NCI-H1694 treated with DMSO at 0.1 percent for 48 hours (cell line): ENCODE measurements around the gene PHACTR1.
A peak's percentile ranks its signal among the peaks of the same experiment; 100 is the strongest.

Experiments
- DNase-seq: peaks from one replicate; lab custom pipeline; 2025; lab: John Stamatoyannopoulos, UW

The PHACTR1 gene

DNA sequence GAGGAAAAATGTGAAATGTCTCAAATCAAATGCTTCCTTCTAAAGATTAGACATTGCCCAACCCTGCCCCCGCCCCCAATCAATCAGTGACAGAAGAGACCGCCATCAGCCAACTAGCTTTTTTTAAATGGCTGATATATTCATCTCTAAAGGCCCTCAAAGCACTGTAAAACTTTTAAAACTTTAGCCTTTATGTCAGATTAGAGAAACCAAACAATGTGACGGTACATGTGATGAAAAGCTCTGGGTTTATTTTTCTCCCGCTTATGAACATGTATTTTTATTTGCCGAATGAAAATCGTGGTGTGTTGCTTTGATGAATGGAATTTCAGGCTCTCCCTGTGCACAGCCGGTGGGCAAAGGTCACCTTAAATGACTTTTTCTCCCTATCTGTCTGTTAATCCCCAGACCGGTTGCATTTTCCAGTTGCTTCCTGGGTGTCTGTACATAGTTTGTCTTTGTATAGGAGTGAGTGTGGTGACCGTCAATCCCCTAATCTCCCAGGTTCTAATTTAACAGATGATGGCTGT, 573.3 kb downstream of the PHACTR1 start:
- no peak for DNase-seq

DNA sequence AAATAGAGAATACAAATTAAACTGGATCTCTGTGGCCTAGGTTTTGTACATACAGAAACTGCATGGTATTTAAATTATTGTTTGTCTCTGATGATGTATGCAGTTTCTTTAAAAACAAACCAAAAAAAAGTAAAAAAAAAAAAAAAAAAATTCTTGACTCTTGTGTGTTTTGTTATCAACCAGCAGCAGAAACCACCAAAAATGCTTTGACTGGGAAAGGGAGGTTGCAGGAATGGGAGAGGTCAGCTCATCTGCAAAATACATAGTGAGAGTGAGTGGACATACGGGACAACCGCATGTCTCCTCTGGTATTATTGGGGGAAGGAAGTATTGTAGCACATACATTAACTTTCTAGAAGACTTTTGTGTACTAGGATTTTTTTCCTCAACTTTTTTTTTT, 573.8 kb downstream of the PHACTR1 start:
- DNase-seq, result no peak

DNA sequence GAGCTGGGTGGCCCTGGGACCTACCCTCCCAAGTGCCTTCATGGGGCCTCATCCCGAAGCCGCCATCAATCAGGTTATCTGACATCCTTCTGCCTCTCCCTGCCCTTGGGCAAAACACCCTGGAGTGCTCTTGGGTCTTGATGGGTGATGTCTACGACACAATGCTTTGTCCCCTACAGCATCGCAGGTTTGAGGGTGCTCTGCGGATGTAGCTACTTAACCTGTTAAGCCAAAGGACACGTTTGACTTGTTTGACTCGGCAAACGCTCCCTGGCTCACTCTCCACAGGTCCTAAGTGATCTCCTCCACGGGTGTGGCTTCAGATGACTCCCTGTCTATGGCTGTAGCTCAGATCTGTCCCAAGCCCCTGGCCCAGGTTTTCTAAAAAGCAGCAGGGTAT, 576.2 kb downstream of the PHACTR1 start:
- DNase-seq, result no peak

DNA sequence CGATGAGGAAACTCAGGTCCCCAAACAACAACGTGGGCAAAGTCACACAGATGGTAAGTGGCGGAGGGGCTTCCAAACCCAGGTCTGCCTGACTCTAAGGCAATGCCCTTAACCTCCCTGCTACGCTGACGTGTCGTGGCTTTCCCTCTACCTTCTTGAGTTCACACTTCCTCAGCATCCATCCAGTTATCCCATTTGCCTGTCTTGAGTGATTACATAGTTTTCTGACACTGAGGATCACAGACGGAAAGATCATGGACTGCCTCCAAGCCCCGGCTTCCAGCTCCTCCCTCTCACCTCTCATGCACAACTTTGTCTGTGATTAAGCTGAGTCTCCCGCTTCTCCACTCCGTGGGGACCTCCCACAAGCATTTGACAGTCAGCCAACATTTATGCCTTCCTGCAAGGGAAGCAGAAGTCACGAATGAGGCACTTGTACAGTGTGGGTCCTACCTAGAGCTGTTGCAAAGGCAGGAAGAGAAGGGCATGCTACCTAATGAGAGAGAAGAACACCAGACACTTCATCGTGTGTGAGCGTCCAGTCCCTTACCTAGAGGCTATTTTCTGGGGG, 578.0 kb downstream of the PHACTR1 start:
- no peak for DNase-seq

DNA sequence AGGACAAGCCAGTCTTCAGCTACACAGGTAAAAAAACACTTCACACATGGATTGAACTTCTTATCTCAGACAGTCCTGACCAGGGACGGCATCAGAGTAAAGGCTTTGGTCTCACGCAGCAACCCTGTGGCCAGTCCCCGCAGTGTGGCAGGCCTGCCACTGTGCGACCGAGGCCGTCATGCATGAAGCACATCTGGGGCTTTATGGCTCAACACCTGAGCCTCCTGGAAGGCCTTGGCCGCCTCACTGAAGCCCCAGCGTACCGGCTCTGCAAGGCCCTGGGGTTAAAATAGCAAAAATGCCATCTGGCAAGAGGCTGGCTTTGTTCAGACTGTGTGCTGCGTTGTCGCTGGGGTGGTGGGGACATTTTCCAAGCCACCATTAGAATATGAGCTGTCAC, 579.0 kb downstream of the PHACTR1 start:
- DNase-seq, result no peak

DNA sequence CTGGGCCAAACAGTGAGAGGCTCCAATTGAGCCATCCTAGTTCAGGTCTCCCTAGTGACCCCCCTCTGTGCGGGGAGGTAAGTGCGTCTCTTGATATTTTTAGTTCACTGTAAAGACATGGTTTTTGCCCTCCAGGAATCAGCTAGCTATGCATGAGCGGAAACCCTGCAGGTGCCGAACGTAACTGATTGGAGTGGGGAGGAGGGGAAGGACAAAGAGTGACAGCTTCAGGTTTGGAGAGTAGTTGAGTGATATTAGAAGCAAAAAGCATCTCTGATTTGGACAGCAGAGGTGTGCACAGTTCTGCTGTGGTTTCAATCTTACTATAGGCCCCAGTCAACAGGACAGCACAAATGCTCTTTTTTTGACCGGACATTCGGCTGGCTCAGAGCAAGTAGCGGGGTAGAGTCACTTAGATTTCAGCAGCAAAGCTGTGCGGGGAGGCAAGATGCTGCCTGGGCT, 580.0 kb downstream of the PHACTR1 start:
- no peak for DNase-seq

DNA sequence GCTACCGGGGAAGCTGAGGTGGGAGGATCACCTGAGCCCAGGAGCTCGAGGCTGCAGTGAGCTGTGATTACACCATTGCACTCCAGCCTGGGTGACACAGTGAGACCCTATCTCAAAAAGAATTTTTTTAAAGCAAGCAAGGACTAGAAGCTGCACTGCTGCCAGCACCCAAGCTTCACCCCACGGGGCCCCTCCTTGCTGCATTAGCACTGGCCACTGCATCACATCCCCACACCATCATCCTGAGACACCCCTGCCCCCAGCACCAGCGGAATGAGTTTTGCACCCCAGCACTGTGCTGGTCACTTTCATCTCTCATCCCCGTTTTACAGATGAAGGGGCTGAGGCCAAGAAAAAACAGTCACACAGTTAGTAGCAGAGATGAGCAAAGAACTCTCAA, 580.8 kb downstream of the PHACTR1 start:
- DNase-seq, result no peak

DNA sequence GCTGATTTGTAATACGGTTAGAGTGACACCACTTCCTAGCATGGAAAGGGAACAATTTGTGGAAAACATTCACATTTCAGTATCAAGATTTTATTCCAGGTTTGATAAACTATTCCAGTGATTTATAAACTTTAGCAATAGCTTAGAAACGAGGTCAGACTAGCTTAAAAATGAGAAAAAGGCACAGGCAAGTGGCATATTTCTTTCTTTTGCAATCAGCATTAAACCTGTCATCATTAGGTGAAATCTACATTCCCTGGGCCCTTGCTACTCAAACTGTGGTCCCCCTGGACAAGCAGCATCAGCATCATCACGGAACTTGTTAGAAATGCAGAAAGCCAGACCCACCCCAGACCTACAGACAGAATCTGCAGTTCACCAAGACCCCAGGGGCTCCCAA, 581.9 kb downstream of the PHACTR1 start:
- DNase-seq, result no peak

DNA sequence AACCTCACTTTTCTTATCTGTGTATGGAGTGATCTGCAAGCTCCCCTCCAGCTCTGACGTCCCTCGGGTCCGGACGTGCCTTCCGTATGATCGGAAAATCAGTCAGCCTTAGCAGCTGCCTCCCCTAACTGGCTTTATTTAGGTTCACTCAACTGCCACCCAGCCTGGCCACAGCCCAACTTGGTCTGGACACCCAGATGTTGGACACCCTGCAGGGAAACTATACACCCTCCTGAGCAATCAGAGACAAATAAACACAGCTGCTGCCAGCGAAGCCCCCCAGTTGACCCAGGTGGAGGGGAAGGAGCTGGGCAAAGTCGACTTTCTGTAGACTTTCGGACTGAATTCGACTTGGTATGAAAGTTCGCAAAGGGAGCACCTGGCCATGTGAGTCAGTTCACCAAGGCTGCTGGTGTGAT, 582.8 kb downstream of the PHACTR1 start:
- DNase-seq, result no peak

DNA sequence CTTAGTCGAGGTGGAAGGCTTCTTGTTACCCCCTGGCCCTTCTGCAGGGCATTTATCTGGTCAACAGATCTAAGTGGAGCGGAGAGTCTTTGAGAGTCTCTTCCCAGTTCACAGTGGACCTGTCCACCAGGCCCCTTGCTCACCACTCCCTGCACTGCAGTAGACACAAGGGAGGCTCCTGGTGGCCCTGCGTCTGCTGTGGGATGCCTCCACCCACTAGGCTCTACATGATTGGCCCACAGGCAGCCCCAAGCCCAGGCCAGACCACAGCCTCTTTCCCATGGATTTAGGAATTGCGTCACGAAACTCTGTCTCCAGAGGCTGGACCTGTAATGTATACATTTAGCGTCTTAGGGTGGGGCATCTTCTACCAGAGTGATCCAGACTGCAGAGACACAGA, 583.4 kb downstream of the PHACTR1 start:
- DNase-seq, result no peak

DNA sequence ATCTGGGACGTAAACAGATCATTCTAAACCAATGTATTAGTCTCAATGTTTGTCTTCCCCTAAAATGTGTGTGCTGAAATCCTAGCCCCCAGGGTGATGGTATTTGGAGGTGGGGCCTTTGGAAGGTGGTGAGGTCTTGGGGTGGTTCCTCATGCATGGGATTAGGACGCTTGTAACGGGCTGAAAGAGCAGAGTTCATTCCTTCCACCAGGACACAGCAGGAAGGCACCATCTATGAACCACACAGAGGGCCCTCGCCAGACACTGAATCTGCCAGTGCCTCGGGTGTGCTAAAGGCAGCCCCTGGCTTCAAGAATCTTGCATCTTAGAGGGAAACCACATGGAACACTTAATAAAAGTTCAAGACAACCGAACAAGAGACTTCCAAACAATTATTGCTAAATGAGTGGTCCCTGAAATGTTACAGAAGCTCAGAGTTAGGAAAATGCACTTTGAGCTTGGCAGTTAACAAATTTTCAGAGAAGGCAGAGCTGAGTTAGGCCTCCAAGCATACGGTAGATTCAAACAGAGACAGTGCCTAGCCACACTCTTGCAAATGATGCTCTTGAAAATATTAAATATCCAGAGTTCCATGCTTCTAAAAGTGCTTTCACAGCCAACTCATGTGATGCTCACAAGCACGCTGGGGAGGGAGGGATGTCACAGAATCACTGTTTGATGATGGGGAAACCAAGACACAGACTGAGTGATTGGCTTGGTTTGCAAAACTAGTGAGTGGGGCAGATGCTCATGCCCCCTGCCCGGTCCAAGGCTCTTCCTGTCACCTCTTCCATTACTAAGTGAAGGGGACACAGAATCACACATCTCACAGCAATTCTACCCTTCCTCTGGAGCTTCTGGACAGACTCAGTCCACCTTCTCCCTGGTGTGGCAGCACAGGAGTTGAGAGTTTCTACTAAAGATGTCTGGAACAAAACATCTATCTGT, 584.4 kb downstream of the PHACTR1 start:
- no peak for DNase-seq

DNA sequence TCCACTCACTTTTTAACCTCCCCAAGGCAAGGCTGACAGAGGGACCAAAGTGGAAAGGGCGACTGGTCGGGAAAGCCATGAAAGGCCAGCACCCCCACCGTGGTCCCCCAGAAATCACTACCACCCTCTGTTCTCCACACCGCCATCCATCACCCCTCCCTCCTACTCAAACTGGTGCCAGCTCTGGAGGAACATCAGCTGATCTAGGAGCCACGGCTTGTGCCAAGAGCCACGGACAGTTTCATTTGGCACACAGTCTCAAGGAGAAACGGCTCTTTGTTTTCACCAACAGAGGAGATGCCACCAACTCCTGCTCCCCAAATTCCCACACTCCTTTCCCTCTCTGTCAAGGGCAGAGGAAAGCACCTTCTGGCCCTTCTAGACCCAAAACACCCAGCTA, 585.7 kb downstream of the PHACTR1 start:
- DNase-seq, result no peak

DNA sequence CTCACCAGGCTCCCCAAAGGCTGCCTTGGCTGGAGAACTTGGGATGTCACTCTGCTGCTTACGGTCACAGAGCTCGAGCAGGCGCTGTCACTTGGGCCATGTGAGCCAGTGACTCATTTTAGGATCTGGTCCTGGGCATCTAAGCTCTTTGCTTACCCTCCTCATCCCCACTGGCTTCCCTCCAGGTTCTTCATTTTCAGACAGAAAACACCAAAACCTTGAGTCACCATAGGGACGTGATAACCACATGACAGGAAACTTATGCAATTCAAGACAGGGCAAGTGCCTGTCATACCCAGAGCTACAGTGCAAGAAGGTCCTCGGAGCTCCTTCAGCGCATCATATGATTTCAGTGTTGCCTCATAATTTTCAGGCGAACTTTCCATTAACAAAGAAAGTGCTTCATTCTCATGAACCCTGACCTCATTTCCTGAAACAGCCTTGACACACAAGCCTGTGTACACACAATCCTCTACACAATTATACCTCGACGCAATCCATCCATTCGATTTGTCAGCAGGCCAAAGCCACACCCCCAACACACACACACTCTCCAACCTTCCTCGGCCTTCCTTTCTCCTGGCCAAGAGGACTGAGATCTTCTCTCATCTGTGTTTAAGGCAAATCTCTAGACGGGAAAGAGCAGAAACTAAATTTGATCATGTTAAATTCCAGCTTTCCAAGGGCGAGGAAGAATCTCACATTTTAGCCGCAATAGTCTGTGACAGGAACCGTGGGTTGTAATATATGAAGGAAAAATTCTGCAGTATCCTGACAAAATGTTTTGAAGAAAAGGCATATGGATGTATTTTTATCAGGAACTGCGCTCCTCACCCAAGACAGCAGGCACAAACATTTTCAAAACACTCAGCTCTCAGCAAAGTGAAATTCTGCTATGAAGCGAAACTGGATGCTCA, 586.4 kb downstream of the PHACTR1 start:
- peak; percentile 18 for DNase-seq

DNA sequence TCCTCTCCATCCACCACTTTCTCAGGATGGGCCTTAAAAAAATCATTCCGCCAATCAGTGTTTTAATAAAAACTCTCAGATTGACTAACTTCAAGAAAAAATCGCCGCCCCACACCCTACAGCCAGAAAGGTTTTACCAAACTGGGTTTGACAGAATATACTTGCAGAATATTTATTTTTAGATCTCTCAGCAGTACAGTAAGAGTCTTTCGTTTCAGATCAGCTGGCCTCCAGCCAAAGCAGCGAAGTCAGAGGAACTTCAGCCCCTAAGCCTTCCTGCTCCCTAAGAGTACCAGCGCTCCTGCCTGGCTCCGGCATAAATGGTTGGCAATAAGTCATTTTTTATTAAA, 587.1 kb downstream of the PHACTR1 start:
- DNase-seq, result no peak

DNA sequence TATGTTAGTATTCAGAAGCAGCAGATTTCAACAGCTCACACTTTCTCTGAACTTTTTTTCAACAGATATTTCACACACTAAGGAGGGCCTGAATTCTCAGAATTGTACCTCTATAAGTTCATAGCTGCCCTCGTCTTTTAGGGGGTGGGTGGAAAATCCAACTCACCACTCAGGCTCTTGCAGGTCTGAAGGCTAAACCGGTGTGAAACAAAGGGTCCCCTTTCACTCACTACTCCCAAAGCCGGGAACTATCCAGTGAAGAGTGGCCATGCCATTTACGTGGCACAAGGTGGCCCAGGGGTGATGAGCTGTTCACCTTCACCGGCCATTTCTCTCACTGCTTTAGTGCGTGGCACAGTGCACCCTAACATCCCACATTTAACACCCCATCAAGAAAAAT, 587.5 kb downstream of the PHACTR1 start:
- DNase-seq, result no peak

DNA sequence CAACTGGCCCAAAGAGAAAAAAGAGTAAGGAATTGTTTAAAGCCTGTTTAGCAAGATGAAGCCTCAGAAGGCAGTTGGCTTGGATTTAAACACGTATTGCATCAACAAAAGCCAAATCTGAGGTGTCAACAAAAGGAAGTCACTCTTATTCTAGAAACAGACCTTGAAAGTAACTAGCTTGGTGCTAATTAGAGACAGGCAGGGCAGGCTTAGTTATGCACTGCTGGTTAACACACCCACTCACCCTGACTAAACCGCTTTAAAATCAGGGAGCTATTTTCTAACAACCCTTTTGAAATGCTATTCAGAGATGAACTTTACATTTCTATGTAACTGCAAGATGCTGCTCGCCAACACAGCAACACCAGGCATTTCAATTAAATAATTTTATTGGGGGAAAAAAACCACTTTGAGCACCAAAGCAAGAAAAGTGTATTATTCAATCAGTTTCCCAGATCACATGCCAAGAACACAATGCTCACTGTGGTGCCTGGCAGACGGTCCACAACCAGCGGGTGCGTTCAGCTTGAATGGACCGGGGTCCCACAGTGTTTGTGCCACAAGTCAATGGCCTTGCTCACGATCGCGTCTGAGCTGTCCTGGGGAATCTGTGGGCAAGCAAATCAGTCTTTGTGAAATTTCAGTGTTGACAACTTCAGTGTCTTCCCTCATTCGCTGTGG, 588.2 kb downstream of the PHACTR1 start:
- no peak for DNase-seq

DNA sequence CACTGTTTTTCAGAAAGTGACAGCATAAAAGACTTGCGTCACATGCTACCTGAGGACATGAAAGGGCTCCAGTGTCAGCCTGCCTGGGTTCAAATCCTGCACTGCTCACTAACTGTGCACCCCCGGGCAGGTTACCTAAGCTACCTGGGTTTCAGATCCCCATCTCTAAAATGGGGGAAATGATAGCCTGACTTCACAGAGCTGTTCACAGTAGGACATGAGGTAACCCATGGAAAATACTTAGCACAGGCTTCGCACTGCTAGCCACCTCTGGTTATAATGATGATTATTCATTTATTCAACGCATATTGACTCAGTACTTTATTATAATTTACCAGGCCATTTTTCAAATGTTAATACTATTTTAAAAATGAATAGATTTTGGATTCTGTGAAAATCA, 588.7 kb downstream of the PHACTR1 start:
- DNase-seq, result no peak

DNA sequence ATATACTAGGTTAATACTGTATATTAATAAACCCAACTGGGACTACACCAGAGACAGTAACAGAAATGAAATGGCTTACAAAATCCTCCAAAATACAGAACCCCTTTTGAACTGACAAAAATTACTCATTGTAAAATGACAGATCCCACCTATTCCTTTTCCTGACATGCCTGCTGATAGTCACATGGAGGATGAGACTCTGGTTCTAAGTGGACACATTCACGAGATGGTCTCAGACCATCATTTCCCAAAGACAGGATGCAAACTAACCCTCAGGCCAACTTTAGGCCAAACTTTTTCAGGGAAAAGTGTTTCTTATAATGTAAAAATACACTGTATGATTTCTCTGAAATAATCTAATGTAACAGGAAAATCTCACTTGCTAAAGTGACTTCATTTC, 589.2 kb downstream of the PHACTR1 start:
- DNase-seq, result no peak

DNA sequence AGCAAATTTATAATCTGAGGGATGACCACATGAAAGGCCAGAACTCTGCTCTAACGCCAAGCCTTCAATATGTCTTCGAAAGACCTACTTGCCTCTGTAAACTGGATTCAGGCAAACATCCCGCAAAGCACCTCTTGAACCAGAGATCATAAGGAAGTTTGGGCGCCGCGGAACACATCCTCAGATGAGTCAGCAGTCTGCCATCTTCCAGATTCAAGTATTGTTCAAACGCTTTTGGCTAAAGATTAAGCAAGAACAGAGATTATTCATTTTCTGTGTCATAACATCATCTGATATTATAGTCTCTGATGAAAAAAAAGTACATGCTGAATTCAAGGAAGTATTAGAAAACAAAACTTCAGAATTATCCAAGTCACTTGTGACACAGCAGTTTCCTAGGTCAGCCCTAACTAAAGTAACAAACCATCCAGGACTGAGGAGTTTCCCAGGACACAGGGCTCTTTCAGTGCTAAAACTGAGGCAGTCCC, 591.0 kb downstream of the PHACTR1 start:
- DNase-seq, result no peak

DNA sequence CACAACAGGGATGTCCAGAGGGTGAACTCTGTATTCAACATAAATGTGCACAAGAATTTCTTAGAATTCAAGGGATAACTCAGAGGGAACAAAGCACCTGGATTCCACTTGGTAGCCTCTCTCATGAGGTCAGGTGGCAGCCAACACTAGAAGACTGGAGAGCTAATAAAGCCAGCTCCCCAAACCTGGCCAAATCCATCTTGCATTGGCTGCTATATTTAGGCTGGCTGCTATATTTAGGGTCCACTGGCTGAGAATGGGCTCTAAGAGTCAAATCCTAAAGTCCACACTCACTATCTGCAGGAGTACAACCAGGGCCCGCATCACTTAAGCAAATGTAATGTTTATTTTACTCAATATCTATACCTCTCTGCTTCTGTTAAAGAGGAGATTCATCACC, 591.8 kb downstream of the PHACTR1 start:
- no peak for DNase-seq

DNA sequence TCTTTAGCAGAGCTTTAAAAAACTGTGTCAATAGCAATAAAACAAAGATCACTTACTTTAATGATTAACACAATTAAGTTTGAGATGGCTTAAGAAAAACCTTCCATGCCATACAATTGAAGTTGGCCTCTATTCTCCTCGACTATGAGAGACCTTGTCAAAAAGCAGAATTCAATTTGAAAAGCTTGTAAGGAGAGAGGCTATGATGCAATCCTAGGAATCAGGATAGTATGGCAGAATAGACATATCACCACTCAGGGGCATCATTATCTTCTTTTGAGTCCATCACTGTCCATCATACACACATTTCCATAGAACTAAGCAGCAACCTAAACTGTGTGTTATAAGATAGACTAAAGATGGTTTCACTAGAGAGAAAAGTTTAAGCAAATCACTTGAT, 594.6 kb downstream of the PHACTR1 start:
- no peak for DNase-seq

DNA sequence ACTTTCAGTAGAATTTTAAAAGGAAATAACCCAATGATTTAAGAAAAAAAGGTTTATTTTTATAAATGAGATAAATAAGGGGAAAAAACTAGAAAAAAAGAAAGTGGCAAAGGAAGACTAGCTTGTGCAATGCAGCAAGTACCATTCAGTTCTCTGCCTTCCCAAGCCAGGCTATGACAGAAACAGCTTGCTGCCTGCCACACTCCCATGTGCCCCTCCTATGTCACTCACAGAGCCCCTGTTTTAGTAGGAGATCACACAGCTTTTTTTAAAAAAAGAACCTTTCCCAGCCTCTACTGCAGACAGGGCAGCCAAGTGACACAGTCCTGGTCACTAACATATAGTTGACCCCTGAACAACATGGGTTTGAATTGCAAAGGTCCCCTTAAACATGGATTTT, 598.2 kb downstream of the PHACTR1 start:
- DNase-seq, result no peak
